ENCODE measurements around the gene SEPTIN1.
"Not testable (repeated sequence)": the region's sequence is repeated elsewhere in the genome, so short reads cannot be mapped to it uniquely, and the experiment has no call there.

GRCh38 chr16:30396627-30397026 lies 14.3 kb upstream of the SEPTIN1 start:
- TF ChIP-seq CTCF (IDR thresholded peaks at IDR 0.05; ENCODE audit: low read depth, low read length); POLR2A (IDR thresholded peaks at IDR 0.05; ENCODE audit: extremely low read depth, insufficient read length); MAX (IDR thresholded peaks at IDR 0.05; ENCODE audit: low read depth, low read length); MYC (IDR thresholded peaks at IDR 0.05; ENCODE audit: low read depth, low read length): not testable (repeated sequence)
